Measurements from ENCODE around the gene MTG2.
"Not testable (repeated sequence)": the region's sequence is repeated elsewhere in the genome, so short reads cannot be mapped to it uniquely, and the experiment has no call there.

Gene MTG2

DNA sequence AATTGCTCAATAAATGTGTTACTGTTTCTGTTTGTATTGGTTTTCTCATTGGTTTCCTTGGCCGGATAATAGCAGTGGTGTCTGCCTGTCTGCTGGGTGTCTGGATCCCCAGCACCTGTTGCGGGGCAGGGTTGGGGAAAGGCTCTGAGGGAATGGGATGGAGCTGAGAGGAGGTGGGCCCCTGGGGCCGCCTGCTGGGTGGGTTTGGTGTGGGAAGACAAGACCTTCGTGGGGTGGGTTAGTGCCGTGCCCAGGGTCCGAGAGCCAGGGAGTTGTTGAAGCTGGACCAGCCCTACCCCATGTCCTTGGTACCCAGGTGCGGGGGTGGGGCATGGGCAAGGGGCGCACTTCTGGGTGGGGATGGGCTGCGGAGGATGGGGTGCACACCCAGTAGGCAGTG is 35.3 kb upstream of the MTG2 start:
- Histone ChIP-seq H3K9me3 (ENCODE audit: control insufficient read depth, insufficient read depth, low read length) (no peaks in the 10 kb centered on the region), H3K27ac (ENCODE audit: low read depth, low read length) (no peak overlapping the region), H3K9ac (ENCODE audit: low read depth, low read length) (no peak overlapping the region), H3K4me1 (ENCODE audit: control insufficient read depth, insufficient read depth, low read length) (peaks cover 18% of the 10 kb centered on the region), H3K27me3 (ENCODE audit: control insufficient read depth, insufficient read depth, low read length) (no peaks in the 10 kb centered on the region), H3K36me3 (ENCODE audit: control insufficient read depth, insufficient read depth, low read length) (peaks cover 18% of the 10 kb centered on the region), H3K4me3 (ENCODE audit: low read depth, low read length) (no peak overlapping the region)

DNA sequence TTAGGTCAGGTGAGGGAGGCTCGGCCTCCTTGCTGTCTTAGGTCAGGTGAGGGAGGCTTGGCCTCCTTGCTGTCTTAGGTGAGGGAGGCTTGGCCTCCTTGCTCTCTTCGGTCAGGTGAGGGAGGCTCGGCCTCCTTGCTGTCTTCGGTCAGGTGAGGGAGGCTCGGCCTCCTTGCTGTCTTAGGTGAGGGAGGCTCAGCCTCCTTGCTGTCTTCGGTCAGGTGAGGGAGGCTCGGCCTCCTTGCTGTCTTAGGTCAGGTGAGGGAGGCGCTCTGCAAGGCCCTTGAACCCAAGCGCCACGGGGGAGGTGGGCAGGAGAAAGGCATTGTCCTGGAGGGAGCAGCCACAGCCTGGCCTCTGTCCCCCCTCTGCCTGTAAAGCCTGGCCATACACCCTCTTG is 34.4 kb upstream of the MTG2 start:
- not testable (repeated sequence) for H3K4me3 ChIP-seq (ENCODE audit: low read depth, low read length); H3K27ac ChIP-seq (ENCODE audit: low read depth, low read length); H3K9ac ChIP-seq (ENCODE audit: low read depth, low read length); H3K27me3 ChIP-seq (ENCODE audit: control insufficient read depth, insufficient read depth, low read length); H3K9me3 ChIP-seq (ENCODE audit: control insufficient read depth, insufficient read depth, low read length)
- peaks cover 18% of the 10 kb centered on the region for H3K4me1 ChIP-seq (ENCODE audit: control insufficient read depth, insufficient read depth, low read length)
- H3K36me3 ChIP-seq (ENCODE audit: control insufficient read depth, insufficient read depth, low read length), result peaks cover 27% of the 10 kb centered on the region

DNA sequence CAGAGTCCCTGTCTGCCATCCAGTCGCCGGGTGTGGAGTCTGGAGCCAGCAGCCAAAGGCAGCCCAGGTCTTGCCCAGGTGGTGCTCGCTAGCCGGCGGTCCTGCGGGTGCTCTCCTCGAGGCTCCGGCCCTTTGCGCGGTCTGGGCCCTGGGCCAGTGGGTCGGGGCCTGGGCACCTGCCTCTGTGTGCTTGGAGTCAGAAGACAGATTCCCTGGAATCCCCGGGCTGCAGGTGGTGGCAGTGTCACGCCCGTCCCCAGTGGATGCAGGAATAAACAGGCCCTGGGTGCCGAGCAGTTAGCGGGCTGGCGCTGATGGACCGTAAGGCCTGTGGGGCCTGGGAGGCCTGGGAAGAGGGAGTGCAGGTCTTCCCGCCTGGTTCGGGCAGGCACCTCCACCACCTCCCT is 33.9 kb upstream of the MTG2 start:
- H3K4me1 ChIP-seq (ENCODE audit: control insufficient read depth, insufficient read depth, low read length), result peaks cover 18% of the 10 kb centered on the region
- peak overlapping the region; percentile 19 for H3K27ac ChIP-seq (ENCODE audit: low read depth, low read length)
- no peaks in the 10 kb centered on the region for H3K27me3 ChIP-seq (ENCODE audit: control insufficient read depth, insufficient read depth, low read length)
- no peaks in the 10 kb centered on the region for H3K9me3 ChIP-seq (ENCODE audit: control insufficient read depth, insufficient read depth, low read length)
- peaks cover 29% of the 10 kb centered on the region for H3K36me3 ChIP-seq (ENCODE audit: control insufficient read depth, insufficient read depth, low read length)
- H3K4me3 ChIP-seq (ENCODE audit: low read depth, low read length), result no peak overlapping the region
- no peak overlapping the region for H3K9ac ChIP-seq (ENCODE audit: low read depth, low read length)

DNA sequence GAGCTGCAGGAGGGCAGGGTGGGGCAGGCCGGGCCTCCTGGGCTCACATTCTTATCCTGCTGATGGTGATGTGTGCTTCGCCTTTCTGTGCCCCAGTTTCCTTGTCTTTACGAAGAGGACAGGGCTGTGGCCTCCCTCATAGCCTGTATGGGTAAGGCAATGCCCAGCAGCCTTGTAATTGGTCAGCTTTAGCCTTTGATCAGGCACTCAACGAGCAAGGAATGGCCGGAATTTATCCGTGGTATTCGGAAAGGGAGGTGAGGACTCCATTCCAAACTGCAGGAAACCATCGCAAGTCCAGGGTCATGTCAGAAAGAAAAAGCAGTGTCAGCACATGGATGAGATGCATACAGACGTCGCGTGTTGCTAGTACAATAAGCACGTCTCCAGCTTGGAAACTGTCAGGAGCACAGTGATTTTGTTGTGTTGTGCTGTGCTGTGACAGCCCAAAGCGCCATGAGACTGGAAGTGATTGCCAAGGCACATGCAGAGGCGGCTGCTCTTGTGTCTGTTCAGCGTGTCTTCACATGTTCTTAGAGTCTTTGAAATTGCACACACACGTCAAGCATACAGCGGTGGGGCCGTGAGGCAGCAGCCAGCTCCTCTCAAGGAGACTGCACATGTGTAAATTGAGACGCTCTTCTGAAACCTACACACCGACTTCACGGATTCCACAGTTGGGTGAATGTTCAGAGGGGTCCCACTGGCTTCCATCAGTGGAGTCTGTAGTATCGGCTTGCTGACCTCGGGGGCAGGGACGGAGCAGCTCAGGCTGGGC is 33.1 kb upstream of the MTG2 start:
- H3K4me3 ChIP-seq (ENCODE audit: low read depth, low read length), result no peak overlapping the region
- H3K9me3 ChIP-seq (ENCODE audit: control insufficient read depth, insufficient read depth, low read length), result no peaks in the 10 kb centered on the region
- peaks cover 34% of the 10 kb centered on the region for H3K36me3 ChIP-seq (ENCODE audit: control insufficient read depth, insufficient read depth, low read length)
- H3K27ac ChIP-seq (ENCODE audit: low read depth, low read length), result no peak overlapping the region
- no peak overlapping the region for H3K9ac ChIP-seq (ENCODE audit: low read depth, low read length)
- H3K4me1 ChIP-seq (ENCODE audit: control insufficient read depth, insufficient read depth, low read length), result peaks cover 16% of the 10 kb centered on the region
- H3K27me3 ChIP-seq (ENCODE audit: control insufficient read depth, insufficient read depth, low read length), result no peaks in the 10 kb centered on the region

DNA sequence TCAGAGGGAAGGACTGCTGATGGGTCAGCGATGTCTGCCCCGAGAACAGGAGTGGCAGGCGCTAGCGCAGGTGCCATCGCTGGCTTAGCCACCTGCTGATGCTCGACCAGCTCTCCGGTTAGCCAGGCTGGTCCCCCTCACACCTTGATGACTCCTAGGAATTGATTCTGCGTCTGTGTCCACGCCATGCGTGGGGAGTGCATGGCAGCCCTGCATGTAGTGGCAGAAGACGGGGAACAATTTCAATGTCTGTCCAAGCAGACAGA is 32.6 kb upstream of the MTG2 start:
- Histone ChIP-seq H3K4me3 (ENCODE audit: low read depth, low read length) (no peak overlapping the region), H3K9me3 (ENCODE audit: control insufficient read depth, insufficient read depth, low read length) (no peaks in the 10 kb centered on the region), H3K27me3 (ENCODE audit: control insufficient read depth, insufficient read depth, low read length) (no peaks in the 10 kb centered on the region), H3K9ac (ENCODE audit: low read depth, low read length) (no peak overlapping the region), H3K4me1 (ENCODE audit: control insufficient read depth, insufficient read depth, low read length) (peaks cover 16% of the 10 kb centered on the region), H3K27ac (ENCODE audit: low read depth, low read length) (no peak overlapping the region), H3K36me3 (ENCODE audit: control insufficient read depth, insufficient read depth, low read length) (peaks cover 30% of the 10 kb centered on the region)

DNA sequence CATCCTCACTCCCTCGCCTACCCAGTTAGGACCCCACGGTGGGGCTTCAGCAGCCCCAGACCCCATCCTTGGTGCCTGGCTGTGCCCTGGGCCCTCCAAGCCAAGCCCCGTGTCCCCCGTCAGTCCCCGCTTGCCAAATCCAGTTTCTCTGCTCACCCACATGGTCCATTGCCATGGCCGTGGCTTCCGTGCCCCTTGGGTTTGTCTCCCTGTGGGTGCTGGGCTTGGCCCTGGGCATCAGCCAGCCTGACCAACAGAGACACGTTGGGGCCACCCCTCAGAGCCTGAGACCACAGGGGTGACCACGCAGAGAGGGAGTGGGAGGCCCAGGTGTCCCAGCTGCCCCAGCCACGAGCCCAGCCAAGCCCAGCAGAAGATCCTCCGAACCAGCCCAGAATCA is 31.6 kb upstream of the MTG2 start:
- Histone ChIP-seq H3K9ac (ENCODE audit: low read depth, low read length) (no peak overlapping the region), H3K4me1 (ENCODE audit: control insufficient read depth, insufficient read depth, low read length) (peaks cover 22% of the 10 kb centered on the region), H3K9me3 (ENCODE audit: control insufficient read depth, insufficient read depth, low read length) (no peaks in the 10 kb centered on the region), H3K27ac (ENCODE audit: low read depth, low read length) (no peak overlapping the region), H3K27me3 (ENCODE audit: control insufficient read depth, insufficient read depth, low read length) (no peaks in the 10 kb centered on the region), H3K4me3 (ENCODE audit: low read depth, low read length) (no peak overlapping the region), H3K36me3 (ENCODE audit: control insufficient read depth, insufficient read depth, low read length) (peaks cover 22% of the 10 kb centered on the region)

- Histone ChIP-seq H3K9me3 (ENCODE audit: control insufficient read depth, insufficient read depth, low read length) (no peaks in the 10 kb centered on the region), H3K36me3 (ENCODE audit: control insufficient read depth, insufficient read depth, low read length) (peaks cover 20% of the 10 kb centered on the region), H3K27ac (ENCODE audit: low read depth, low read length) (no peak overlapping the region), H3K27me3 (ENCODE audit: control insufficient read depth, insufficient read depth, low read length) (no peaks in the 10 kb centered on the region), H3K4me1 (ENCODE audit: control insufficient read depth, insufficient read depth, low read length) (peaks cover 29% of the 10 kb centered on the region), H3K4me3 (ENCODE audit: low read depth, low read length) (no peak overlapping the region), H3K9ac (ENCODE audit: low read depth, low read length) (no peak overlapping the region)
Observed at GRCh38 chr20:62151835-62152364, 30.9 kb upstream of the MTG2 start.

DNA sequence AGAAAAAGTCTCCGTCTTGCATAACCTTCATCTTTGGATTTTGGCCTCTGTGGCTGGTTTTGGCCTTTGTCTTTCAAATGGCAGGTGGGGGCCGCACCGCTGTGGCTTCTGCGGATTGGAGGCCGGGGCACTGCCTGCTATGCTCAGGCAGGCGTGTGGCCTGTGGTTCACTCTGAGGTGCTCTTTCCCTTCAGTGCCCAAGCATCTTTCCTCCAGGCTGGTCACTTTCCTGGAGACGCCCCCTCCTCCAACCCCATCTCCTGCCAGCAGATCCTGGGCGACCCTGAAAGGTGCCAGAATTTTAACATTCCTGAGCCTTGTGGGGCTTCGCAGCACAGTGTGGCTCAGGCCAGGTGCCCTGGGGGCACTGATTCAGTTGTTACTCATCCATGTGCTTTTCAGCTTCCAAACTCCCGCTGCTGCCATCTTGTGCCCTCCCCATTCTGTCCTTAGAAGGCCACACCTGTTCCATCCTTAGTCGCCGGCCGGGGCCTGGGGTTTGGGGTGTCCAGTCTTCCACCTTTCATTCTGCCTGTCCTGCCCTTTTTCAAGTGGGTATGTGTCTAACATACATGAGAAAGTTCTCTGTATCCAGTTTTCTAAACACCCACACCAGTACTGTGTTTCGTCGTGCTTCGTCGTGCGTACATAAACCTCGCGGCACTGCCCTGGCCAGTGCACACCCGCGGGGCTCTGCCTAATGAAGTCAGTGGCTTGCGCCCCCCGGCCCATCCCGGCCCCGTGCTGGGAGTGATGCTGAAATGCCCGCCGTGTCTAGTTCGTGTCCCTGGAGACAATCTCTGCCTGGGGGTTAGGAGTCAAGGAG is 27.2 kb upstream of the MTG2 start:
- Histone ChIP-seq H3K27ac (ENCODE audit: low read depth, low read length) (peak overlapping the region; percentile 1), H3K4me3 (ENCODE audit: low read depth, low read length) (no peak overlapping the region), H3K27me3 (ENCODE audit: control insufficient read depth, insufficient read depth, low read length) (no peaks in the 10 kb centered on the region), H3K9me3 (ENCODE audit: control insufficient read depth, insufficient read depth, low read length) (no peaks in the 10 kb centered on the region), H3K36me3 (ENCODE audit: control insufficient read depth, insufficient read depth, low read length) (peaks cover 36% of the 10 kb centered on the region), H3K4me1 (ENCODE audit: control insufficient read depth, insufficient read depth, low read length) (peaks cover 21% of the 10 kb centered on the region), H3K9ac (ENCODE audit: low read depth, low read length) (no peak overlapping the region)

- H3K4me3 ChIP-seq (ENCODE audit: low read depth, low read length), result no peak overlapping the region
- H3K4me1 ChIP-seq (ENCODE audit: control insufficient read depth, insufficient read depth, low read length), result peaks cover 21% of the 10 kb centered on the region
- peak overlapping the region; percentile 32 for H3K27ac ChIP-seq (ENCODE audit: low read depth, low read length)
- H3K9me3 ChIP-seq (ENCODE audit: control insufficient read depth, insufficient read depth, low read length), result no peaks in the 10 kb centered on the region
- 0 out of 2 replicates have a peak overlapping the region, but pooled peaks have one; percentile 43 for H3K9ac ChIP-seq (ENCODE audit: low read depth, low read length)
- H3K36me3 ChIP-seq (ENCODE audit: control insufficient read depth, insufficient read depth, low read length), result peaks cover 41% of the 10 kb centered on the region
- no peaks in the 10 kb centered on the region for H3K27me3 ChIP-seq (ENCODE audit: control insufficient read depth, insufficient read depth, low read length)
Observed at GRCh38 chr20:62156254-62156556, 26.6 kb upstream of the MTG2 start.

DNA sequence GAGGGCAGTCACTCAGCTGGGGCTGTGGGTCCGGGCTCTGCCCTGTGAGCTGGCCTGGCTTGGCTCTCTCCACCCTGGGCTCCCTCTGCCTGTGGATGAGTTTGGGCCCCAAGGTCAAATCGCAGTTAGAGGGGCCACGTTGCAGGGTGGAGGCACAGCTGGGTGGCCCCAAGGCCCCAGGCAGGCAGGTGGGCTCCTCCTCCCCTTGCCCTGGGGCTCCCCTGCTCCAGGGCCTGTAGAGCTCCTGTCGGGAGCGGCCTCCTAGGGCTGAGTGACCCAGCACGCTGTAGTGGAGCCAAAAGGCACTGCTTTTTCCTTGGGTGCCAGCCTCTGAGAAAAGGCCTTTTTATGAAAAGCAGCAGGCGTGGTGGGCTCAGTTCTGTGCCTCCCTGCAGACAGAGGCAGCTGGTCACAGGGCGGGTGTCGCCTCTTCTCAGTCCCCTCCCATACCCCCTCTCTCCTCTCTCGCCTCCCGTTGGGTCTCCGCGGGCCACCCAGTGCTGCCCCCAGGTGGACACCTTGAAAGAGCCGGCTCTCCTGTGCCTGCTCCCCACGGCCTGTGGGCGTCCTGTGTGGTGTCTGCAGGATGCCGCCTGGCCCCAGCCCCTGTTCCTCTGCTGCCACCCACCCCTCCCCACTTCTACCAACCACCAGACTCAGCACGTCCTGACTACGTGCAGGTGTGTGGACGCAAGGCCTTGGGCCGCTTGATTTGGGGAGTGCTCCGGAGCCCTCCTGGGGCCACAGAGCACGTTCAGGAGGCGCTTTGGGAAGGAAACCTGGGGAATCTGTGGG is 26.0 kb upstream of the MTG2 start:
- H3K4me3 ChIP-seq (ENCODE audit: low read depth, low read length), result no peak overlapping the region
- H3K27me3 ChIP-seq (ENCODE audit: control insufficient read depth, insufficient read depth, low read length), result no peaks in the 10 kb centered on the region
- no peaks in the 10 kb centered on the region for H3K9me3 ChIP-seq (ENCODE audit: control insufficient read depth, insufficient read depth, low read length)
- H3K4me1 ChIP-seq (ENCODE audit: control insufficient read depth, insufficient read depth, low read length), result peaks cover 21% of the 10 kb centered on the region
- peak overlapping the region; percentile 43; the same call in 1 of the 2 replicates for H3K9ac ChIP-seq (ENCODE audit: low read depth, low read length)
- H3K36me3 ChIP-seq (ENCODE audit: control insufficient read depth, insufficient read depth, low read length), result peaks cover 47% of the 10 kb centered on the region
- peak overlapping the region; percentile 32 for H3K27ac ChIP-seq (ENCODE audit: low read depth, low read length)

Data from HUES48 (cell line).